ENCODE measurements around the gene SNX2. TPM values are rescaled to one million over a fixed set of nuclear protein-coding genes. Genes with fewer than 3 reads are reported as not detected.

SNX2 gene
- total and polyA plus RNA-seq, 4 experiments from 2014 or later = 57.3 to 93.2 (median 72.7) TPM

Other genes starting within 250 kb of the SNX2 start
- gene SNX24, start 70.5 kb downstream of the SNX2 start, total RNA-seq = 1 to 10 TPM; 4.4 to 7.2 TPM
- gene SNX24, start 70.5 kb downstream of the SNX2 start, polyA plus RNA-seq = 1 to 10 TPM; 2.7 to 4.3 TPM

All from CD4-positive, alpha-beta memory T cell (primary cell).